NCI-H82 treated with DMSO at 0.1 percent for 48 hours (cell line): ENCODE measurements around the gene BAIAP3.

Experiments used
- DNase-seq: peaks from one replicate; lab custom pipeline; 2025; ENCODE audit not compliant: unreplicated experiment; lab: John Stamatoyannopoulos, UW

The BAIAP3 gene

DNA sequence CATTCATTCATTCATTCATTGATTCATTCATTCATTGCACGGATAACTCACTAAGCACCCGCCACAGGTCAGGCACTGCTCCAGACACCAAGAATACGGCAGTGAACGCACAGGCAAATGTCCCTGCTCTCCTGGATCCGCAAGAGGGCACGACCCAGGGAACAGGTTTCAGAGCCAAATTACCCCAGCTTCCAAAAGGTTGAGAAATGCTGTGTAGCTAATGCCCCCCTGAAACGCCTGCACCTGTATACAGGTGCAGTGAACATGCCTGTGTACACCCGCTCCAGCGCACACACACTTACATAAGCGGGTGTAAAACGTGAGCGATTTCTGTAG is 33.6 kb upstream of the BAIAP3 start:
- DNase-seq, result no peak

DNA sequence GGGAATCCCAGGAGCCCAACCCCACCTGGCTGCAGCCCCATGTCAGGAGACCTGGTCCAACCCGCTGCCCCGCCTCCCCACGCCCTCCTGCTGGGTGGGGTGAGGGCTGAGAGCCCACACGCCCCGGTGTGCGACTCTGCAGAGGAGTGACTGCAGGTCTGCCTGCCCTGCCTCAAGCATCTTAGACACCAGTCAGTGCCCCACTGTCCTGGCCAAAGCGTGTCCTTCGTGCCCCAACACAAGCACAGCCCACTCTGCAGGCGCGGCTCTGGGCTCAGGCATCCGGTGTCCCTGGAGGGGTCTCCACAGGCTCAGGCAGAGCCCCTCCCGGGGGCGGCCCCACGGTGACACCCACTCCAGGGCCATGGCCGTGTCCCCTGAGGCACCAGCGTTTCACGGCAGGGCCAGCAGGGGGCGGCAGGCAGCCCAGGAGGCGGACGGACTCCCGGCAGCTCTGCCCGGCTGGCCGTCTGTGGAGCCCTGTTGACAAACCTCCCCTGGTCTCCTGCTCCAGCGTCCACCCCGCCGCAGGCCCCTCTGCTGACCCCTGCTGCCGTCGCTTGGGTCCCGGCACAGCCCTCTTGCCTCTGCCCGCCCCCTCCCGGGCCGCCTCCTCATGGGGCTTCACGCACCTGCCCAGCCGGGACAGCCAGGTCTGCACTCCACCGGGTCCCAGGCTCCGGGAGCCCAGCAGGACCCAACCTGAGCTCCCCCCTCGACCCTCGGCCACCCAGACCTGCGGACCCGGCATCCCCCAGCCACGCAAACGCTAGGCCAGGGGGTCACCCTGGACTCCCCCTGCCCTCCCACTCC is 32.6 kb upstream of the BAIAP3 start:
- DNase-seq, result peak; percentile 13

DNA sequence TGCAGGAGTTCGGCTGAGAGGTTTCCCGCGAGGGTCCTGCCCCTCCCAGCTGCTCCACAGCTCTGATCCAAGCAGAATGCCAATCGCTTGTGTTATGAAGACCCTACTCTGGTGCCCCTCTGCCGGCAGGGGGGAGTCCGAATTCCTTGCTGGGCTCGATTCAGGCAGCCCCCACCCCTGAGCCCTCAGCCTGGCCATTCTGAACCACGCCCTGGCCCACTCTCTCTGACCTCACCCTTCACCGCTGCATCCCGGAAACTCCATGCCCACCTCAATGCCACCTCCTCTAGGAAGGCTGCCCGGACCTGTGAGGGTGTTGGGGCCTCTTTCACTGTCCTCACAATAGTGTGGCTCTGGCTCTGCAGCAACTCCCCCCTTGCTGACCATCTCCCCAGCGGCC is 31.9 kb upstream of the BAIAP3 start:
- no peak for DNase-seq

DNA sequence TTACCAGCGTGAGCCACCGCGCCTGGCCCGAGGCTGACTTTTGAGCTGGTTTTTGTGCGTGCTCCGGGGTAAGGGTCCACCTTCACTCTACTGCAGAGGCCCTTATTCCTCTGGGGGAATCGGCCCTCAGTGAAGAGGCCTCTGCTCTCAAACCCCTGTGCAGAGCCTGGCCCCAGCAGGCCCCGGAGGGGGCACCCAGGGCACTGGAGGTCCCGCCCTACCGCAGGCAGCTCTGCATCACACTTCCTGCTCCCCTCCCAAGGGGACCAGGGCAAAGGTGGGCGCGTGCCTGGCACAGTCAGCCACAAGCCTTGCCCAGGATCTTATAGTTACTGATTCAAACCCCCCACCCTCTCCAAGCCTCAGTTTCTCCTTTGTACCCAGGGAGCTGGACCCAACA is 27.6 kb upstream of the BAIAP3 start:
- no peak for DNase-seq

DNA sequence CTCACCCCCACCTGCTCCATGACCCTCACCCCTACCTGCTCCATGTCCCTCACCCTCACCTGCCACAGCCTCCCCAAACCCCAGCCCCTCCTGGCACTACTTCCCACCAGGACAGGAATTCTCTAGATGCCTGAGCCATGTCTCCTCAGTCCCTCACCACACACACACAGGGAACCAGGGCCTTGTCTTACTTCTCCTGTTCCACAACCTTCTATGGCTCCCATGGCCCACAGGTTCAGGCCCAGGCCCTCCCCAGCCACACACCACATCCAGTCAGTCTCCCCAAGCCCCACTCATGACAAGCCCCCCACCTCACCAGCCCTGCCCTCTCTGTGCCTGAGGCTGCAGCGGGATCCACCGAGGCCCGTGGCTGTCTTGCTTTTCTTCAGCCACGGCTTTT is 27.1 kb upstream of the BAIAP3 start:
- DNase-seq, result no peak

DNA sequence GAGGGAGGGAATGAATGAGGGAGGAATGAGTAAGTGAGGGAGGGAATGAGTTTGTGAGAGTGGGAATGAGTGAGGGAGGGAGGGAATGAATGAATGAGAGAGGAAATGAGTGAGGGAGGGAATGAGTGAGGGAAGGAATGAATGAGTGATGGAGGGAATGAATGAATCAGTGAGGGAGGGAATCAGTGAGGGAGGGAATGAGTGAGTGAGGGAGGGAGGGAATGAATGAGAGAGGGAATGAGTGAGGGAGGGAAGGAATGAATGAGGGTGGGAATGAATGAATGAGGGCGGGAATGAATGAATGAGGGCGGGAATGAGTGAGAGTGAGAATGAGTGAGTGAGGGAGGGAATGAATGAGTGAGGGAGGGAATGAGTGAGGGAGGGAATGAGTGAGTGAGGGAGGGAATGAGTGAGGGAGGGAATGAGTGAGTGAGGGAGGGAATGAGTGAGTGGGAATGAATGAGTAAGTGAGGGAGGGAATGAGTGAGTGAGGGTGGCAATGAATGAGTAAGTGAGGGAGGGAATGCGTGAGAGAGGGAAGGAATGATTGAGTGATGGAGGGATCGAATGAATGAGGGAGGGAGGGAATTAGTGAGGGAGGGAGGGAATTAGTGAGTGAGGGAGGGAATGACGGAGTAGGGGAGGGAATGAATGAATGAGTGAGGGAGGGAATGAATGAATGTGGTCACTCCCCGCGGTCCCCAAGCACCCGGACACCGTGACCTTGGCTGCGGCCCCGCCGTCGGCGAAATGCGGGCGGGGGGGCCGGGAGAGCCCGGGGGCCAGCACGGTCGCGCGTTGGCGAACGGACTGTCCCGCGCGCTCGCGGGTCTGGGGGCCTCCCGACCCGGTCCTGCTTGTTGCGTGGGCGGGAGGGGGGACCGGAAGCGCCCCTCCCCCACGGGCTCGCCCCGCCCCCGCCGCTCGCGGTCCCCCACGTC is 25.1 kb upstream of the BAIAP3 start:
- no peak for DNase-seq

DNA sequence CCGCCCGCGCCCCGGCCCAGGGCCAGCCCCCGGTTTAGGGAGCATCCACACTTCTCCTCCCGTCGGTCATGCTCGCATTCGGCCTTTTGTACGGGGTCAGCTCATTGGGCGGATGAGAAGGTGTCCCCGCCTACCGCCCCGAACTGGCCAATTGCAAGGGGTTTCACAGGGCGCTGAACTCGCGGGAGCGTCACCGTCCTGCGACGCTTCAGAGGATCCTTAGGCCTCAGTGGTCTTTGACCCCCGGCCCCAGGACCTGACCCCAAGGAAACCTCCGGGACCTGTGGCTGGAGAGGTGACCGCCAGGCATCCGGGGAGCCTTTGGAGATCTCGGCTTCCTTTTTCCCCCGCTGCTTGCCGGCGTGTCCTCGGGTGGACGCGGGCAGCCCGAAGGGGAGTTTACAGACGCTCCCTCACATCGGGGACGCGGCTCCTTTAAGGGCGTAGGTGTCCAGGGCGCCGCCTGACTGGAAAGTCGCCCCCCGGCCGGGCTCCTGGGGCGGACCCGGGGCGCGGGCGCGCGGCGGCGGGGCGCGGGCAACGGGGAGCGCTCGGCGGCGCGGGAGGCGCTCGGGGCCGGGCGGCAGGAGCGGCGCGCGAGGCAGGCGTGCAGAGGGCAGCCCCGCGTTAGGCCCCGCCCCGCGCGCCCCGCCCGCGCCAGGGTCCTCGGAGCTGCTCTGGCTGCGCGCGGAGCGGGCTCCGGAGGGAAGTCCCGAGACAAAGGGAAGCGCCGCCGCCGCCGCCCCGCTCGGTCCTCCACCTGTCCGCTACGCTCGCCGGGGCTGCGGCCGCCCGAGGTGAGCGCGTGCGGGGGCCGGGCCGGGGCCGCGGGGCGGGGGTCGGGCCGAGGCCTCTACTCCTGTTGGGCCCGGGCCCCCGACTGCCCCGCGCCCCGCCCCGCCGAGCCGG is 24.2 kb upstream of the BAIAP3 start, which contains the start of gene UBE2I:
Gene UBE2I, plus strand, starts transcription at position 660 of the 909 bp plus-strand sequence. CDS start 4,395 bp downstream, outside the sequence.
- DNase-seq, result peak; percentile 91

DNA sequence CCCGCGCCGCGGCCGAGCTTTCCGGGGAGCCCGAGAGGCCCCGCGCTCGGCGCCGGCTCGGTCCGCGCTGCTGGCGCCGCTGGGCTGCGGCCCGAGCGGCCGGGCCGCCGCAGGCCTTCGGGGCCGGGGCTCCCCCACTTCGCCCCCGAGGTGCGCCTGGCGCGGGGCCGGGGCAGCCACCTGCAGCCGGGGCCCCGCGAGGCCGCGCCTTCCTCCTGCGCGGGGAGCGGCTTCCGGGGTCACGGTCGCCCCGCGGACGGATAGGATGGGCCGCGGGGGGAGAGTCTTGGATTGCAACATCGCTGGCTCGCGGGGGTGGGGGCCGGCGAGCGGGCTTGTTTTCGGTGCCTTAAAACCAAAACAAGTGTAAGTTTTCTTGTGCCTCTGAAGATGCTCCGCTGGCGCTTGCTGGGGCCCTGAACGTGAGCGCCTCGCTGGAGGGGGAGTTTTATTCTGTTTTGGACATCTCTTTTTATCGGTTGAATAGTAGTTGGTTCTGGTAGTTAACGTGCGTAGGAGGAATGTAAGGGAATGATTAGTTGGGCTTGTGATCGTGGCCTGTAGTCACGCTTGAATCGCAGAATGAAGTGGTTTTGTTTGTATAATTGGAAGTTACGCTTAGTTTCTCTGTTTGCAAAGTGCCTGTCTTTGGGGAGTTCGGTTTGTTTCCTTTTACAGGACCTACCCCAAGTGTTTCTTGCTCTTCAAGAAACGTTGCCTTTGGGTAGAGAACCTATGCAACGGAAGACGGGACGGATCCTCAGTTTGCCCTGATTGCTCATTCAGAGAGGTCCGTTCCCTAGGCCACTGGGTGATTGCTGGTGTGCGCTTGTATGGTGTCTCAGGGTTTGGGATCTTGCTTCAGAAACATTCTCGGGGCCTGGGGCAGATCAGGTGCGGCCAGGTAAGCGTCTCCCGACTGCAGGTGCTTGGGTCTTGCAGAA is 23.3 kb upstream of the BAIAP3 start:
- DNase-seq, result no peak

DNA sequence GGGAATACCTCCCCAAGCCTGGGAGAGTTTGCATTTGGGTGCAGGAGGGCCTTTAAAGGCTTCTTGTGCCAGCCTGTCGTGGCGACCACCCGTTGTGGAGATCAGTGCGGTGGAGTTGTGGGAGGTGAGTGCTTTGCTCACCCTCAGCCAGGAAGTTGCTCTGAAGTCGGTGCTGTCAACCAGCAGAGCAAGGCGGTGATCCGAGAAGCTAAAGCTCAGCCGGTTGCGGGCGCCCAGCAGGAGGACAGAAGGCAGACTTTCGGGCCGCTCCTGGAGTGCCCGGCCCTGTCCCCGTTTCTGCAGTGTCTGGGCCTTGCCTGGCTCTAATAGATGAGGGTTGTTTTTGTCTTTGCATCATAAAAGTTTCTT is 22.6 kb upstream of the BAIAP3 start:
- no peak for DNase-seq

DNA sequence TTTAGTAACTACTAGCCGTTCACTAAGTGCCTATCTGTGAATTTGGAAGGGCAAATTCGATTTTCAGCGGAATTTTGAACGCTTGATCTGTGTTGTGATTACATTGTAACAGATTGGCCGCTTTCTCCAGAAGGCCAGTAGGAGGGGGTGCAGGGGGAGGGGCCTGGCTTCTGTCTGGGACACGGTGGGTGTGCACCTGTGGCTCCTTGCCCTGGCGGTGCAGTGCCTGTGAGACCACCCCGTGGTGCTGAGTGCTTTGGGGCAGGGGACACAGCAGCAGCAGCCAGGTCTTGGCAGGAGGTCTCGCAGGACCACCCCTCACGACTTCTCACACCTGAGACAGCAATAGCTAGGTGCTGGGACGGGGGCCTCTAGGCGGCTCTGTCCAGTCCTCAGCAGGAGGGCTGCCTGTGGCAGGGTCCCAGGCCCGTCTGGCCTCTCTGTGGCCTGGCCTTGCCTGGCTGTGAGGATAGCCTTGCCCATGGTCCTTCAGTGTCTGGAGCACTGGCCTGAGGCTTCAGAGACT is 22.2 kb upstream of the BAIAP3 start:
- no peak for DNase-seq

DNA sequence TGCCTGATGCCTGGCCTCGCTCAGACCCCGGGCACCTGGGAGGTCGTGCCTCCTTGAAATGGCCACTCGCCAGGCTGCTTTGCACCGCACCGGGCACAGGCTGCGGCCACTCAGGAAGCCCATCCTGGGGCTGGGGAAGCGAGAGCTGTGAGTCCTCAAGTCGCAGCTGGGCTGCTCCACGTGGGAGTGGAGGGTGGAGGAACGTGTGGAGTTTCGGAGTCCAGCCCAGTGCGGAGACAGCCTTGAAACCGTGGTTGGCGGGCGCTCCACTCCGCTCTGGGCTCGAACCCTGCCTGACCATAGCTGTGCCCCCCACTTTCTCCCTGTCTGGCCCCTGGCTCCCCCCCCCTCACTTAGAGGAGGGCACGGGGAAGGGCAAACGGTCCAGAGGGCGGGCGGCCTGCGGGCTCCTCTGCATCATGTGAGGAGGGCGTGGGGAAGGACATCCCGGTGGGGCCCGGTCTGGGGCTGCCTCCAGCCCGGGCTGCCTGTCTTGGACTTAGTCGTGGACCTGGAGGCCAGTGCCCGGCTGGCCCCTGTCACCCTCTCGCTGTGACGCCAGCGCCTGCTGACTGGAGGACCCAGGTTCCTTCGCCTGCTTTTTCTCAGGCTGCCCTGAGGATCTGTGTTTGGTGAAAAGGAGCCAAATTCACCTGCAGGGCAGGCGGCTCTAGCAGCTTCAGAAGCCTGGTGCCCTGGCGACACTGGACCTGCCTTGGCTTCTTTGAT is 21.5 kb upstream of the BAIAP3 start:
- DNase-seq, result no peak

DNA sequence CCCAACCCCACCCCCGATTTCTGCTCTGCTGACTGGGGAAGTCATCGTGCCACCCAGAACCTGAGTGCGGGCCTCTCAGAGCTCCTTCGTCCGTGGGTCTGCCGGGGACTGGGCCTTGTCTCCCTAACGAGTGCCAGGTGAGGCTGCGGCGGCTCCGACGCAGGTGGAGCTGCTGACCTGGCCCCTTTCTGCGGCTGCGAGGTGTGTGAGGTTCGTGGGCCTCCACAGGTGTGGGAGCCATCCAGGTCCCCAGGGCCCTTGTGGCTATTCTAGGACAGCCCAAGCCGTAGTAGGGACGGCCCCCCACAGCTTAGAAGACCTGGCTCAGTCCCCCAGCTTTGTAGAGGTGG is 21.0 kb upstream of the BAIAP3 start:
- no peak for DNase-seq

DNA sequence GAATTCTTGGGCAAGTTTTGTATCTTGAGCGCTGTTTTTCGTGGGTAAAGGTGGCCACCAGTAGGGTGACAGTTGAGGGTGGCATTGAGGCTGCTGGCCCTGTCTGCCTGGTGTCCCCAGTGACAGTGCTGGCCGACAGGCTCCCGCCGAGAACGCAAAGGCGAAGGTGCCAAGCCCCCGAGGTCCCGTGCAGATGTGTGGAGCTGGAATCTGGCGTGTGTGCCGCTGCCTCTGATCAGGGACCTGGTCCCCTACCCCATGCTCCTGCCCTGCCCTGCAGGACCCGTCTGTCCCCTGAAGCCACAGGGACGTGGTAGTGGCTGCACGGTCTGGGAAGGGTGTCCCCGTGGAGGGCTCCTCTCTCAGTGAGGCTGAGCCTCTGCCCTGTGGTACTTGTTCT is 20.5 kb upstream of the BAIAP3 start:
- DNase-seq, result no peak

DNA sequence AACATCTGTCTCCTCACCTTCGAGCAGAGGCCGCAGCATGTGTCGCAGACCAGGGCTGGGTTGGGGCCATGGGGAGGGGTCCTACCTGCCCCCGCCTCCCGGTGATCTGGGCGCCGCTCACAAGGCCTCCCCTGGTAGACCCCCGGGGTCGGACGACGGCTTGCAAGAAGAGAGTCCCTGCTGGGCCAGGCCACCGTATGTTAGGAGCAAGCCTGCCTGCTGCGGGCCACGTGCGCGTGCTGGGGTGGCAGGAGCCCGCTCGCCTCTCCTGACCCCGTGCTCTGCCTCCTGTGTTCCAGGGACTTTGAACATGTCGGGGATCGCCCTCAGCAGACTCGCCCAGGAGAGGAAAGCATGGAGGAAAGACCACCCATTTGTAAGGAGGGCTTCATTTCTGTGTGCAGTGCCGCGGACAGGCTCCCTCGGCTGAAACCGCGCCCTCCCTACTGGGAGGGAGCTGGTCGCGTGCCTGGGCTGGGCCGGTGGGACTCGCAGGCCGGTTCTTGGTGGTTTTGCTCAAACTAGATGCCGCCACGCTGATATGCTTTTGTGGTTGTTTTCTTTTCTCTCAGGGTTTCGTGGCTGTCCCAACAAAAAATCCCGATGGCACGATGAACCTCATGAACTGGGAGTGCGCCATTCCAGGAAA is 19.6 kb upstream of the BAIAP3 start:
- DNase-seq, result no peak

DNA sequence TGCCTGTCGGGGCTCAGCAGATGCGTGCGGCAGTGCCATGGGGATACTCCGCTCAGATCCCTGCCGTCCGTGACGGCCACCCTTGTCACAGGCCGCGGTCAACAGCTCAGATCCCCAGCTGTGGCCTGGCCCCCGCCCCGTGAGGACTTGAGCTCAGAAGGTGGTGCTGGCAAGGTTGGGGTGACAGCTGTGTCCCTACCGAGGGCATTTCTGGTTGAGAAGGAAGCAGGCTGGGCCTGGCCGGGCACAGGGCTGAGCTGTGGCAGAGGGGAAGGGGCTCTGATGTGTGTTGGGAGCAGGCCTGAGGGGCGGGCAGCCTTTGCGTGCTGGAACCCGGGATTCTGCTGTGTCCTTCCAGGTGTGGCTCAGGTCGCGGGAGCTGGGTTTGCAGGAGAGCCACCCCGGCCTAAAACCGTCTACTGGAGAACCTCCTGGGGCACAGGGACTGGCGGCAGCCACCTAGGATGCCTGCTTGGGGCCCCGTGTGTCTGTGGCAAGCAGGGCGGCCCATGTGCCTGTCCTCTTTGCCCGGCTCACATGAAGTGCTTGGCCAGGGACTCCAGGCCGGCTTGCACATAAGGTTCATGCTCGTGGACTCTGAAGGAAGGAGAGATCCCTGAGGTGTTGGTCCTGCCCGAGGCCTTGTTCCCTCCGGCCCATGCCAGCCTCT is 18.9 kb upstream of the BAIAP3 start:
- DNase-seq, result no peak

DNA sequence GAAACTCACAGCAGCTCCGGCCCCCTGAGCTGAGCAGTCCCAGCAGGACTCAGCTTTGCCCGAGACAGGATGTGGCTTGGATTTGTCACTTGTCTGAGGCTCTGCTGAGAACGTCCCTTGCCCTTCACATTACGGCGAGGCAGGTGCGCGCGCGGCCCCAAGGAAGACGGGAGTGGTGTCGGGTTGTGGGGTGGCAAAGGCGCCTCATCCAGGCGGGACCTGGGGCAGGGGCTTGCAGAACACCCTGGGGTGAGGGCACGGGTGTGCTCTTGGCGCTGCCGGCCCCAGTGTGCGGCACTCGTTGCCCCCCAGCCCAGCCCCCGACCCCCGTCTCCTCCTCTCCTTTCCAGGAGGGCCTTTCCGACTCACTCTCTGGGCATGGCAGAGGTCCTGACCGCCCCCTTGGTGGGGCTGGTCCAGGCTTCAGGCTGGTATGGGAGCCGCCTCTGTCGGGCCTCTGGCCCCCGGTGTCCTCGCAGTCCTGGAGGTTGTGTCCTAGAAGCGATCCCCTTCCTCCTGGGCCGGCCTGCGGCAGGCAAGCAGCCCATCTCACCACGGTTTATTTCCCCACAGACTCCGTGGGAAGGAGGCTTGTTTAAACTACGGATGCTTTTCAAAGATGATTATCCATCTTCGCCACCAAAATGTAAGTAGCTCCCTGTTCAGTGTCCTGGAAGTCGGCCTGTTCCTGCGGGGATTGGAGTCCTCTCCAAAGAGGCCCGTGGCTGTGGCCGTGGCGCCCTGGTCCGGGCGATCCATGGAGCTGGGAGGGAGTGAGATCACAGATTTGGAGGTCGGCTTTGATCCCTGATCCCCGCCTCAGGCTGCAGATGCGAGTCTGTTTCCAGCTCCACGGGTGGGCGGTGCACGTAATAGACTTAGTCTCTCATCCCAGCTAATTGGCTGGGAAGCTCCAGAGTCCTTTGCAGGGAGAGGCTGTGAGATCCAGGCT is 18.1 kb upstream of the BAIAP3 start:
- no peak for DNase-seq

DNA sequence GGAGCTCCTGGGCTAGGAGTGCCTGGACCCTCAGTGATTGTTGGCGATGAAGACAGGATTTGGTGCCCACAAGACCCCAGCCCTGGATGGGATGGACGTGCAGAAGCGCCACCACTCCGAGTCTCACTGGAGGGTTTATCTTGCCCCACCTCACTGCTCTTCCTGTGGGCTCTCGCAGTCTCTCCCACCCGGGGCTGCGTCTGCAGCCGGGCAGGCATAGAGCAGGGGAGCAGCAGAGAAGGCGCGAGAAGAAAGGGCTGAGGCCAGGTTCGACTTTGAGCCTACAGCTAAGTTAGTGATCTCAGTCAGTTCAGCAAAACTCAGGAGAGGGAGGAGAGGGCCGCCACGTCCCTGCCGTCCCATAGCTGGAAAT is 17.4 kb upstream of the BAIAP3 start:
- DNase-seq, result no peak
